ENCODE data around the gene APBB1IP.
"Not testable (repeated sequence)": the region's sequence is repeated elsewhere in the genome, so short reads cannot be mapped to it uniquely, and the experiment has no call there.

Gene APBB1IP

GRCh38 chr10:26556748-26557640 is 118.9 kb downstream of the APBB1IP start:
- peak; percentile 52 for DNase-seq (ENCODE audit: low read depth)

- peak; percentile 31 for DNase-seq (ENCODE audit: low read depth)
These were observed 119.5 kb downstream of the APBB1IP start for GRCh38 chr10:26557641-26558014.

- no peak for DNase-seq (ENCODE audit: low read depth)
These were observed 128.6 kb downstream of the APBB1IP start for GRCh38 chr10:26566525-26567350.

- DNase-seq (ENCODE audit: low read depth), result peak; percentile 6
These were observed 129.2 kb downstream of the APBB1IP start for GRCh38 chr10:26567351-26567721.

GRCh38 chr10:26571655-26572054 is 133.5 kb downstream of the APBB1IP start:
- no peak for DNase-seq (ENCODE audit: low read depth)

- DNase-seq (ENCODE audit: low read depth), result no peak
These were observed 135.5 kb downstream of the APBB1IP start for GRCh38 chr10:26573674-26574073.

- no peak for DNase-seq (ENCODE audit: low read depth)
These were observed 136.6 kb downstream of the APBB1IP start for GRCh38 chr10:26574783-26575182.

GRCh38 chr10:26578371-26578770 is 140.2 kb downstream of the APBB1IP start:
- DNase-seq (ENCODE audit: low read depth), result not testable (repeated sequence)

- no peak for DNase-seq (ENCODE audit: low read depth)
These were observed 141.3 kb downstream of the APBB1IP start for GRCh38 chr10:26579256-26580063.

GRCh38 chr10:26586211-26586610 is 148.1 kb downstream of the APBB1IP start:
- no peak for DNase-seq (ENCODE audit: low read depth)

GRCh38 chr10:26588611-26589010 is 150.5 kb downstream of the APBB1IP start:
- no peak for DNase-seq (ENCODE audit: low read depth)

GRCh38 chr10:26589813-26590212 is 151.7 kb downstream of the APBB1IP start:
- not testable (repeated sequence) for DNase-seq (ENCODE audit: low read depth)

- DNase-seq (ENCODE audit: low read depth), result no peak
These were observed 155.8 kb downstream of the APBB1IP start for GRCh38 chr10:26593896-26594295.

- peak; percentile 21 for DNase-seq (ENCODE audit: low read depth)
These were observed 165.1 kb downstream of the APBB1IP start for GRCh38 chr10:26603283-26603682.

- DNase-seq (ENCODE audit: low read depth), result not testable (repeated sequence)
These were observed 166.4 kb downstream of the APBB1IP start for GRCh38 chr10:26604320-26605093.

GRCh38 chr10:26606389-26606877 is 168.3 kb downstream of the APBB1IP start:
- DNase-seq (ENCODE audit: low read depth), result peak; percentile 15

- no peak for DNase-seq (ENCODE audit: low read depth)
These were observed 174.2 kb downstream of the APBB1IP start for GRCh38 chr10:26612151-26612915.

All from iris pigment epithelial cell (primary cell).